Measurements from ENCODE around the gene HORMAD2.
"Not testable (repeated sequence)": the region's sequence is repeated elsewhere in the genome, so short reads cannot be mapped to it uniquely, and the experiment has no call there.

Gene HORMAD2

DNA sequence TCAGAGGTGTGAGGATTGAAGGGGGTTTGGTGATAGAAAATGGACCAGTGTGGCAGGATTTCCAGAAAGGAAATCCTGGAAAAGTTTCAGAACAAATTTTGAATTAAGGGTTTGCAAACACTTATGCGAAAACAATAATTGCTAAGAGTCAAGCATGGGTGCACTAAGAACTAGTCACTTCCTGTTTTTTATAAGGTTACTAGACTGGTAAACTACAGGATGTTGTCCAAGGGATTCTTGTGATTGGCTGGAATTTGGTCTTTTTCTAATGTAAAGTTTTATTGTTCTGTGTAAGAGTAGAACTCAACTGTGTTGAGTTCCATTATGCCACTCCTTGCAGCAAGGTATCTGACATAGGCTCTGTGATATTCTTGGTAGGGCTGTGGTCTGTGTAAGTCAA lies 112.2 kb downstream of the HORMAD2 start:
- DNase-seq (ENCODE audit: low read depth), result no peak

DNA sequence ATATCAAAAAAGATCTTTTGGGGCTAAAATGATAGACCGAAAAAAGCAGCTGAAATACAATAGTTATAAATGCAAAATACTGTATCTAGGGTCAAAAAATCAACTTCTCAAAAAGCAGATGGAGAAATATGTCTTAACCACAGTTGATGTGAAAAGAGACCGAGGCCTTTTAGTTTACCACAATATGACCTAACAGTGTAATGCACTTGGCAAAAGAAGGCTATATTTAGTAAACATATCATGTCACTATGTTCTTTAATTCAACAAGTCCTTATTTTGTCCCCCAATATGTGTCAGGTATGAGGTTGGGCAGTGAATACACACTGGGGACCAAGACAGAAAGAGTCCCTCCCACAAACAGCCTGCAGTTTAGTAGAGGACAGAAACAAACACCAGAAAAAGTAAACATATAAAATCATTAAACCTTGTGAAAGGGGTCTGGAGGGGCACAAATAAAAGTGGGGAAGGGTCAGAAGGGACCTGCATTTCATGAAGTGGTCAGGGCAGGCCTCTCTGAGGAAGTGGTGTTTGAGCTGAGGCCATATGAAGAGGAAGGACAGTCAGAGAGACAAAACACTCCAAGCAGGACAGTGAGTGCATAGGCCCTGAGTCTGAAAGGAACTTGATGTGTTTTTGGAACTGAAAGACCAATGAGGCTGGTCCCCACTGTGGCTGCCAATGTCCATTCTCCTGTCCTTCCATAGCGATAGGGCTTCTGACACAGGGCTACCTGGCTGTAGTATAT lies 112.9 kb downstream of the HORMAD2 start:
- no peak for DNase-seq (ENCODE audit: low read depth)

DNA sequence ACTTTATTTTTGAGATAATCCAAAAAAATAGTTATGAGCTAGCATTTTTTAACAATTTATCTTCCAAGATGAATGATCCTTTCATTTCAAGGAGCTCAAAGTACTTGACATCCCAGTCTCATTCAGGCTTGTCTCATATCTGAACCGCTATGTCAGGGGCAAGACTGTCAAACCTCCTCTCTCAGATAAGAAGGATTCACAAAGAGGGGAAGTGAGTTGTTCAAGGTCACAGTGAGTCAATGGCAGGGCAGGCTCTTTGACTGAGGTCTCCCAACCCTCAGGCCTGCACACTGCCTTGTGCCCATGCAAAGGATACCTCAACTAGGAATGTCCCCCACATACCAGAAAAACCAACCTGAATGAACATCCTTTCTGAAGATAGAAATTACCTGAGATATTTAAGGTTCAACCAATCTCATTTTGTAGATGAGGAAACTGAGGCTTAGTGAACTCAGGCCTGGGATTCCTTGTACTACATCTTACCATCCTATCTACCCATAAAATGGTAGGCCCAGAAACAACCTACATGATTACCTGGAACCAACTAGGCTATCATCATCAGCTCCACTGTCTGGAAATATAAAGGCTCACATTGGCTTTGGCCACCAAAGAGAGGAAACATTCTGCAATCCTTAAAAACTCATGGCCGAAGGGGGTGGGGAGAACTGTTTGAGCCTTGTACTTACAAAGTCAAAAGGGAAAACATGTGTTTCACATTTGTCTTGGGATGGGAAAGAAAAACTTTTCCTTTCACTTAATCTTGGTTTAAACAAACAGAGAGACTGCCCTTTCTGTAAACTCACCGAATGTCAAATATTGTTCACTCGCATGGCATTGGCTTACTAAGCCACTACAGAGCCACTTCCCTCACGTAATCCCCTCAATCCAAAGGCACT lies 115.2 kb downstream of the HORMAD2 start:
- DNase-seq (ENCODE audit: low read depth), result no peak

DNA sequence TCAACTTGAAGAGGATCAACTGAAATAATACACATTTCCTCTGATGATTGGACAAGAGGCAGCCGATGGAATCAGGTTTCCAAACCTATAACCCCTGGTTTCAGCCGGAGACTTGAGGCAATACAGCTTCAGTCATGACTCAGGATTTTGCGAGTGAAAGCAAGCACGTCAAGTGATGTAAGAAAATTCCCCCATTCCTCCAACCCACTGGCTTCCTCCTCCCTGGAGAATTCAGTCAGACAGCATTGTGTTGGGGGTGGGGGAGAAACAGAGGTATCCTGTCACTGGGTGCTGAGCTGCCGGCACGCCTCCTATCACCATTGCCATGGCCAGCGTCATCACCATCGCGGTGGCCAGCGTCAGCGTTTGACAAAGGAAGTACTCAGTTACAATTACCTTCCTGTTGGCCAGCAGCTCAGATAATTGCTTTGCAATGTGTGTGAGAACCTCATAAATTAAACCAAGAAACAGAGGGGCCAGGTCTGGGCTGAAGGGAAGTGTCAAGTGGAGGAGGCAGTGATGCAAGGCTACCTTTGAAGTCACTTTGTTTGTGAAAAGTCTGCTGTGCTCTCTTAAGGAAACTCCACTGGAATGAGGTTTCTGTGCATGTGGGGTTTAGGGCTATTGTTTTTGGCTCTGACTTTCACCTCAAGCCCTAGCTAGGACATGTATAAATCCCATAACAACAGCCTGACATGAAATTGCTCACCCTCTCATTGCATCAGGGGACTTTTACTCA lies 116.0 kb downstream of the HORMAD2 start:
- DNase-seq (ENCODE audit: low read depth), result peak; percentile 98

DNA sequence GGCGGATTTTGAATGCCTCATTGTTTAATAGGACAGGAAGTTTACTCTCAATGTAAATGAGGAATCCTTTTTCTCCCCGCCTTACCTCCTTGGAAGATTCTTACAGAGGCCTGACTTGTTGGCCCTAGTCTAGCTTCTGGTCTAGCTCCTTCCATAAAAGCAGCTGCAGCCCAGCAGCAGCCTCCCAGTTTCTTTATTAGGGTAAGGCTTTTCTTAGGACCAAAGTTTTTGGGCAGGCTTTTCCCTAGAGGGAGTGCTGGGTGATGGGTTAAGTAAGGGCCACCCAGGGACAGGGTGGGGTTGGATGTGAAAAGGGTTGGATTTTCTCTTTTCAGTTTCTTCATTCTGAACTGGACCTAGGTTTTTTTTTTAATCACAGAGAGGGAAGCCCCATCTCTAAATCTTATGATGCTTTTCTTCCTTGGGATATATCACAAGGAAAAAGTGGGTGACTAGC lies 116.6 kb downstream of the HORMAD2 start:
- DNase-seq (ENCODE audit: low read depth), result no peak

DNA sequence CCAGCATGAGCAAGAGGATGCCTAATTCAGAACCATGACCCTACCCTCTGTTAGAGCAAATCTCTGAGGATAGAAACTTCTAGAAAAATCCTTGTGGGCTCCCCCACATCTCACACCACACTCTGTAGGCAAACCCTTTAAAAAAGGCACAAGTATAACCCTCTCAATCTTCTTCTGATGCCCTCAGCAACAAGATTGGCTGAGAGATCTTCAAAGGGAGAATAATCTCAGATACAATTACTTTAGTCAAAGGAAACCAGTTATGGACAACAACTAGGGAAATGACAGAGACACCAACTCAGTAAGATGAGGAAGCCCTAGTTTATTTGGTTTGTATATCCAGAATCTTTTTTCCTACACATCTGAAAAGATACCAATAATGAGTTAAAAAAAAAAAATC lies 117.1 kb downstream of the HORMAD2 start:
- DNase-seq (ENCODE audit: low read depth), result no peak

DNA sequence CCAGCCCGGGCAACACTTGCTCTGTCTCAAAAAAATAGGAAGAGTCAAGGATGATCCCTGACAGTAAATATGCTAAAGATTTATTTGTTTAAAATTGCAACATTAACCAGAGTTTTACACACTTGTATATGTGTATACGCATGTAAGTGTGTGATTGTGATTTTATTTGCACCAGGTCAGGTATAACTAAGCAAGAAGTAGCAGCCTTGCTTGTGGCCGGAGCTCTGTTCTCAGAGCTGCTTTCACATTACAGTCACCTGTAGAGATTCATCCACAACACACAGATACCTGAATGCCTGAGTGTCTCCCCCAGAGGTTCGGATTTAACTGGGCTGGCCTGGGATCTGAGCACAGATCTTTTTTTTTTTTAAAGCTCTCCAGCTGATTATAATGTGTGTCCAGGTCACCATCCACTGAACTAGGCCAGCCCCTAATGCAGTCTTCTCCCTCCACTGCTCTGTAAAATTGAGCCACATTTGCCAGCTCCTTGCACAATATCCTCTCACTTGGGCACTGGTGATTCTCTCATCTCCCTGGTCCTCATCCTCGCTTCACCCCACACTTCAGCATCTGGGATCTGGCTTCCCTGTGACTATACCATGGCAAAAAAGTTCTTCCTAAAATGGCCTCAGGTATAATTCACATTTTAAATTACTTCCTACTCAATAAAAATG lies 118.0 kb downstream of the HORMAD2 start:
- DNase-seq (ENCODE audit: low read depth), result no peak

DNA sequence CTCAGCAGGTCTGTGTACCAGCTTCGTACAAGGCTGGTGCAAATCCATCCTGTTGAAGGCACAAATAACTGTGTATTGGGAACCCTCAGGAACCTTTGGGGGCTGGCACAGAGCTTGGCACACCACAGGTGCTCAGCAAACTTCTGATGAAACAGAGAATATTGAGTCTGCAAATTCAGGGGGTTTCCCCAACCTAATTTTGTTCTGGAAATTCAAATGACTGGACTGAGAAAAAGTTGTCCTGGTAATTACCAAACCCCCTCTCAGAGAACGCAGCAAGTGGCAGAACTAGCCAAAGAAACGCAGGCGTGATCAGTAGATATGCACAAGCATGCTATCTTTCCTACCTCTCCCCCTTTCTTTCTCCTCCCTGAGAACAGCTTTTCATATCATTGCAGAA lies 118.7 kb downstream of the HORMAD2 start:
- DNase-seq (ENCODE audit: low read depth), result no peak

DNA sequence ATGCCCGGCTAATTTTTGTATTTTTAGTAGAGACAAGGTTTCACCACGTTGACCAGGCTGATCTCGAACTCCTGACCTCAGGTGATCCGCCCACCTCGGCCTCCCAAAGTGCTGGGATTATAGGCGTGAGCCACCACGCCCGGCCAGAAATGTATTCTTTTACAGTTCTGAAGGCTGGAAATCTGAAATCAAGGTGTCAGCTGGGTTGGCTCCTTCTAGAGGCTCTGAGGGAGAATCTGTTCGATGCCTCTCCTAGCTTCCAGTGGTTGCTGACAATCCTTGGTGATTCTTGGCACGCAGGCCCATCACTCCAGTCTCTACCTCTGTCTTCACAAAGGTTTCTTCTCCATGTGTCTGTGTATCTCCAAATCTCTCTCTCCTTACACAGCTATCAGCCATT lies 120.6 kb downstream of the HORMAD2 start:
- not testable (repeated sequence) for DNase-seq (ENCODE audit: low read depth)

DNA sequence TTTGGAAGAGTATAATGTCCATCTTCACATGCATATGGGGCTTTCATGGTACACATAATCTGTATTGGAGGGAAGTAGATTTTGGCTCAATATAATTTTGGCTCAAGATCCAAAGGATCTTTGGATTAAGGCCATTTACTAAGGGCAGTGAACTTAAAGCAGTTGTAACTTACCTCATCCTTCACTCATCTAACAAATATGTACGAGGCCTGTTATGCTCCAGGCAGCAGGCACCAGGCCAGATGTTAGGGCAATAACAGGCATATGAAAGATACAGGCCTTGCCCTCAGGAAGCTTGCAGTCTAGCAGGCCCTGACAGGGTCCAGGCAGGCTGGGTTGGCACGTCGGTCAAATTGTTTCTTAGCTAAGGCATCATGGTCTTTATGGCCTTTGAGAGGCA lies 121.7 kb downstream of the HORMAD2 start:
- DNase-seq (ENCODE audit: low read depth), result no peak

DNA sequence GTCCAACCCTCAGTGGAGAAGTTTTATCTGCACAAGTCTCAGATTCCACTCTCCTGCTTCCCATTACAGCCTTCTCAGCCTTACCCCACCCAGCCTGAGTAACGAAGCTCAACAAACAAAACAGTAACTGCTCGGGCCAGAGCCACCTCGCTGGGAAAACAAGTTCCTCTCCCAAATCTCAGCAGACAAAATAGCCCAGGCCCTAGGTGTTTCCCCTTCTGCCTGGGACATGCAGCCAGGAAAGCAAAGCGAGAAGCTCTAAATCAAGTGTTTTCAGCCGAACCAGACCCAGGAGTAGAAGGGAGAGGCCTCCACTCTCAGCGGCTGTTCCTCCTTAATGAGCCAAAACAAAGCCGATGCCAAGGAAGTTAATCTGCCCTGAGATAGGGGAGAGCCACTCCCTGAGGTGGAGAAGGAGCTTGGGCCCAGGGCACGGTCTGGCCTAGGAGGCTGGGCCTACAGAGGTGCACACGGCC lies 122.3 kb downstream of the HORMAD2 start:
- DNase-seq (ENCODE audit: low read depth), result no peak

DNA sequence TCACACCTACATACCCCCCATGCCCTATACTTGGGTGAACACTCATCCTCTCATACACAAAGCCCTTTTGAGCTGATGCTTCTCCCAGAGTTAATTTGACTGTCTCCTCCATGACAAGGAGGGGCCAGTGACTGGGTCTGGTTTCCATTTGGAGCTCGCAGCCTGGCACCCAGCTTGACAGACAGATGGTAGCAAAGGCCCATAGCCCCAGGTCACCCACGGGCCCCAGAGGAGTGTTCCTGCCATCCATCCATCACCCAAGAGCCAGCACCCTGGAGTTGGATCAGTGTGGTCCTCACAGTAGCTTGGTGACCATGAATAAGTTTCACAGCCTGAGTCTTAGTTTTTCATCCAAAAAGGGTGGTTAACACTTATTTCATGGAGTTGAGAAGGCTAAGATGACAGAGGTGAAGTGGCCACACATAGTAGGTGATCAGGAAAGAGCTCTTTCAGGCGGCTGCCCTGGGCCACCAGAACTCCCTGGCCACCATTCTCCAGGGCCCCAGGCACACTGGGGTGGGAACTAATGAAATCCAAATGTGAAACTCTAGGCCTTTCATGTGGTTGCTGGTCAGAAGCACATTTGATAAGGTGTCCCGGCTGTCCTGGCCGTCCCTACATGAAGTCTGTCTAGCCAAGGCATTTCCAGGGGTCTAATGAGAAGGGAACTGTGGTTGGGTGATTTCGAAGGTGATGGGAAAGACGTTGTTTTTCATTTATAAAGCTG lies 123.9 kb downstream of the HORMAD2 start:
- DNase-seq (ENCODE audit: low read depth), result no peak

DNA sequence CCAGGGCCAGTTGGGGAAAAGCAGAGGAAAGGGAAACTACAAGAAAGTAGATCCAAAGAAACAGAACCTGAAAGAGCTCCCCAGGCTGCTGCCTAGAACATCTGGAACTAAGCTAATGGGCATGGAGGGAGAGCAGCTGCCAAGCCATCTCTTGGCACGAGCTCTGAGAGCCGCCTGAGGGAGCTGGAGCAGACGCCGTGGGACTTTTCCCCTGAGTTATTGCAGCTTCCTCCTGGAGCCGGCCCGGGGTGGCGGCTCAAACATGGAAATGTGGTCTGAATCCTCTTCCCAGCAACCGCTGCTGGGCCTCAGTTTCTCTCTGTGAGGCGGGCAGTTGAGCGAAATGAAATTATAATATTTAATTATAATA lies 124.5 kb downstream of the HORMAD2 start:
- peak; percentile 83 for DNase-seq (ENCODE audit: low read depth)

DNA sequence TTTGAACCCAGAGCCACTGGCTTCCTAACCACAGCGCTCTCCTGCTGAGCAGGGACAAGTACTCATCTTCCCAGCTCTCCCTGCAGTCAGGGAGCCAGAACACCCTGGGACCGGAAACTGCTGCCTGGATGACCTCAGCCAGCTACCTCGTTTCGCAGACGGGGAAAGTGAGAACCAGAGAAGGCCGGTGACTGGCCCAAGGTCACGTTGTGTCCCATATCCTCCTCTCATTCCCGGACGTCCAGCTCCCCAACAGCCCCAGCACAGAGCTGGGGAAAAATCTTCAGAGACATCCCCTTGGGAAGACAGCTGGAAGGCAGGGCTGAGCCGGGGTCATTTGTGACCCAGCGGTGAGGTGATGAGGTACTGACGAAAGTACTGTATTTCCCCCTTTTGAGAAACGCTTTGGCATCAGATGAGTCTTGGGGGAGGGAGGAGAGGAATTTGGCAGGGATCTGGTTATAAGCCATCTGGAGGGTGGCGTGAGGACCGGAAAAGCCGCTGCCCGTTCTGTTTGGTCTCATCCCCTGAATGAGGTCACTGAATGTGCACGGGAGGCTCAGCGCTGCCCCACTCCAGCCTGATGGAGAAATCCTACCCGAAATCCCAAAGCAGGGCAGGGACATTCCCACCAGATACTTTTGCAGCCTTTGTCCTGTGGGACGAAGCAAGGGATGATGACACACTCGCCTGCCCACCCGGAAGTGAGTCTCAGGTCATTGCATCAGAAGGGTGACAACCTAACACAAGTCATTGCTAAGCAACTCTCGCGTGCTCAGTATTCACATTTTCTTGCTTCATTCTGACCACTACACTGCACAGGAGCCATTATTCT lies 125.2 kb downstream of the HORMAD2 start:
- DNase-seq (ENCODE audit: low read depth), result peak; percentile 91

DNA sequence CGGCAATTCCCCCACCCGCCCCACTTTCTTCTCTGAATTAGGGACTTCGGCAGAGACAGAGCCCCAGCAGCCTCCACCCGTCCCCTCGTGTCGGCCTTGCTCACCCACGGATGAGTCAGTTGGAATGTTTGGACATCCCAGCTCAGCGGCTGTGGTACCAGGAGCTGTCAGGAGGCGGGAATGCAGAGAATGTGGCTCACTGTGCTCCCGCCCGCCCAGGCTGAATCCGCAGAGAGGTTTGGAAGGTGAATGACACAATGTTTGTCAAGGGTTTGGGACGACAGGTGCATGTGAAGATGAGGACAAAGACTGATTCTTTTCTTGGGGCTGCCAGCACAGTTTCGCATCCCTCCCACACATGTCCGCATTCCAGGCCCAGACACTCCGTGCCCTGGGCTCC lies 126.7 kb downstream of the HORMAD2 start:
- peak; percentile 86 for DNase-seq (ENCODE audit: low read depth)

DNA sequence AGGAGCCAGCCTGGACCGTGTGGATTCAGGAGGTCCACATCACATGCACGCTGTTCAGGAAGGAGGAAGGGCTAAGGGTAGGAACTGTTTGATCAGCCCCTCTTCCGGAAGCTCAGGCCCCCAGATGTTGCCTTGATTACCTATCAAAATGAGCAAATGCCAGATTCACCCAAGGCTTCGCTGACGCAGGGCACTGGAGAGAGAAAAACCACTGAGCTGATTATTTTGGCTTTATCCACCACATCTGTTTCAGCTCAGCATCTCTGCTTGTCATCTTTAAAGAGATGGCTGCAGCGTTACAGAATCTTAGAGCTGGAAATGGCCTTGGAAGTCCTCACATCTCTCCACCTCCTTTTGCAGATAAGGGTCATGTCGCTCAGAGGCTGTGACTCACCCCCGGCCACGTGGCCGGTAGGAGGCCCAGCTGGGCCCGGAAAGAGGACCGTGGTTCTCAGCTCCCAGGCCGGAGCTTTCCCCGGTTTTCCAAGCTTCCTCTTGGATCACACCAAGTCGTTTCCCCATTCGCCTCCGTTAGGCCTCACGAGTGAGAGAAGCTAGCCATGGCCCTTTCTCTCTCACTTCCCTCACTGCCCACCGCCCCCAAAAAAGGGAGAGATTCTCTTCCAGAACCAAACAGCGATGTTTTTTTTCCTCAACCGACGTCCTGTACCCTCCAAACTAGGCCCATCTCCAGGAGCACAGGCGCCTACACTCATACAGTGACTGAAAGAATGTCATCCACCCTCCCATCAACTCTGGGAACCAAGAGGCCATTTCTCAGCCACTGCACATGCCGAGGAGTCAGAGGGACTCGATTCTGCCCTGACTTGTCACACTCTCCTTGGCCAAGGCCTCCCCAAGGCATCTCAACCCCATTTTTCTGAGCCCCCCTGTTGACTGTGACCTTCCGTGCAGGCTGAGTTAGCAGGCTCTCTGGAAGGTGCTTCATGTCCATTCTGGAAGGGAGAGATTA lies 128.7 kb downstream of the HORMAD2 start:
- DNase-seq (ENCODE audit: low read depth), result peak; percentile 70

DNA sequence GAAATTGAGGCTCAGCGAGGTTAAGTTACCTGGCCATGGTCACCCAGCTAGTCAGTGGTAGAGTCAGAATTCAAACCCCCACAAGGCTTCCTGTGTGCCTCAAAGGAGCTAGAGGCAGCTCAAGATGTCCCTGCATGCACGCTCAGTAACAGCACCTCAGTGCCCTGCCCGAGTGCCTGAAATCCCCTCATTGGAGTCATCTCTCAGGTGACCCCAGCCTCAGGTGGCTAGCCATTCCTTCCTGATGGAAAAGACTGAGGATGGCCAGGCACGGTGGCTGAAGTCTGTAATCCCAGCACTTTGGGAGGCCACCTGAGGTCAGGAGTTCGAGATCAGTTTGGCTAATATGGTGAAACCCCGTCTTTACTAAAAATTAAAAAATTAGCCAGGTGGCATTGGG lies 129.4 kb downstream of the HORMAD2 start:
- DNase-seq (ENCODE audit: low read depth), result no peak

DNA sequence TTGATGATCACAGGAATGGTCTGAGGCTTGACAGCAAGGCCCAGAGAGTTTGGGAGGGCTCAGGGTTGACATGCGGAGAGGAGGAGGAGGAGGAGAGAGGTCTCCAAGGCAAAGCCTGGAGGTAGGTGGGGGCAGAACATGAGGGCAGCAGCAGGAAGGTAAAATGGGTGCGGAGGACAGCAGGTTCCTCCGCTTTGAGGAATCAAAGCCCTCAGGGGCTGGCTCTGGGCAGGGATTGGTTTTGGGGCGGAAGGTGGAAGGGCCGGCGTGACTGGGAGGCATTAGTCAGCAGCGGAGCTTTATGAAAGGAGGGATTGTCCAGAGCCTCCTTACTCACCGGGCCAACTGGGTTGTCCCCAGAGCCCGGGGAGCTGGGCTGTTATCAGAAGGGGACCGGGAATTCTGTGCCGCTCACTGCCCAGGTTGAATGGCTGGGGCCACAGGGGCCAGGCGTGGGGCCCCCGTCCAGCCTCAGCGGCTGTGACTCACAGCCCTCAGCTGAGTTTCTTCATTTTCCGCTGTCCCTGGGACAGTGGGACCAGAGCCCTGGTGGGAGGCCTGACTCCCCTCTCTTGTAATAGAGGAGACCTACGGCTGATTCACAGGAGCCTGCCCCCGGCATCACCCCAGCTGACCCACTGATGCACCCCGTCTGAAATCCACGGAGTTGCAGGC lies 130.1 kb downstream of the HORMAD2 start:
- no peak for DNase-seq (ENCODE audit: low read depth)

All from GM04504 (cell line).